ENCODE measurements around the gene PGS1. TPM values are rescaled to one million over a fixed set of nuclear protein-coding genes. Genes with fewer than 3 reads are reported as not detected.

PGS1 gene
- total RNA-seq, 1 experiment from 2014 or later = 42.5 TPM

DNA sequence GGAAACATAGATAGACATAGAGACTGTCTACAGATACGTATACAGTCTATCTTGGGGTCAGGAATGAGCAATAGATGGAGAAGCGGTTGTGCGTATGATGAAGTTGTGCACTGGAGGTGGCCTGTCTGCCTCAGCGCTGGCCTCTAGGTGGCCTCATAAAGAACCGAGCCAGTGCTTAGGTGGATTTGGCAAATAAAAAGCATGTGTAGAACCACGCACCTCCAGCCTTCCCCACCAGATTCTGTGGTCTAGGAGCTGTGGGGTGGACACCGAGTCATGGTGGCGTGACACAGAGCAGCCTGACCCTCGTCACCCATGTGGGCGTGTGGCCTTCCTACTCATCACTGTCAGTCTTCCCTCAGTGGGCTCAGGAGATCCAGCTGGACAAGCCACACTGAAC, 34.0 kb downstream of the PGS1 start:
- Histone ChIP-seq H3K27me3 (replicated peaks; ENCODE audit: insufficient read depth, low read depth, low read length, poor library complexity) (no peaks in the 10 kb centered on the region), H3K4me1 (ENCODE audit: insufficient read depth, low read length, poor library complexity, severe bottlenecking) (no peaks in the 10 kb centered on the region), H3K4me3 (ENCODE audit: low read depth, low read length, poor library complexity, severe bottlenecking) (no peak overlapping the region), H3K36me3 (ENCODE audit: insufficient read depth, low read length, poor library complexity, severe bottlenecking) (peaks cover 11% of the 10 kb centered on the region), H3K27ac (ENCODE audit: low read depth, low read length, poor library complexity, severe bottlenecking) (no peak overlapping the region), H3K9me3 (ENCODE audit: low read depth, low read length, poor library complexity, severe bottlenecking) (no peaks in the 10 kb centered on the region)
- BruUV-seq (replicated peaks) = no TSS peak
- POLR2A ChIA-PET (ENCODE audit: low non-redundant PET) = no interaction called here
- no peak for TF ChIP-seq EZH2 (IDR thresholded peaks at IDR 0.05; ENCODE audit: borderline replicate concordance, low read depth, low read length, poor library complexity, severe bottlenecking)
- TF ChIP-seq, protein P1, sequence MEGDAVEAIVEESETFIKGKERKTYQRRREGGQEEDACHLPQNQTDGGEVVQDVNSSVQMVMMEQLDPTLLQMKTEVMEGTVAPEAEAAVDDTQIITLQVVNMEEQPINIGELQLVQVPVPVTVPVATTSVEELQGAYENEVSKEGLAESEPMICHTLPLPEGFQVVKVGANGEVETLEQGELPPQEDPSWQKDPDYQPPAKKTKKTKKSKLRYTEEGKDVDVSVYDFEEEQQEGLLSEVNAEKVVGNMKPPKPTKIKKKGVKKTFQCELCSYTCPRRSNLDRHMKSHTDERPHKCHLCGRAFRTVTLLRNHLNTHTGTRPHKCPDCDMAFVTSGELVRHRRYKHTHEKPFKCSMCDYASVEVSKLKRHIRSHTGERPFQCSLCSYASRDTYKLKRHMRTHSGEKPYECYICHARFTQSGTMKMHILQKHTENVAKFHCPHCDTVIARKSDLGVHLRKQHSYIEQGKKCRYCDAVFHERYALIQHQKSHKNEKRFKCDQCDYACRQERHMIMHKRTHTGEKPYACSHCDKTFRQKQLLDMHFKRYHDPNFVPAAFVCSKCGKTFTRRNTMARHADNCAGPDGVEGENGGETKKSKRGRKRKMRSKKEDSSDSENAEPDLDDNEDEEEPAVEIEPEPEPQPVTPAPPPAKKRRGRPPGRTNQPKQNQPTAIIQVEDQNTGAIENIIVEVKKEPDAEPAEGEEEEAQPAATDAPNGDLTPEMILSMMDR (conservative IDR thresholded peaks at IDR 0.05; ENCODE audit: low read depth, low read length) = peak; percentile 50
- intact Hi-C loops (cut with micrococcal nuclease; ENCODE audit: unreplicated experiment) = no loop called here
- CTCF ChIA-PET = interaction anchor here (0.7 kb wide), 1 partner anchor 115 kb away, joined by 4 read pairs; no protein-coding TSS in a partner anchor
- no peak for DNase-seq (ENCODE audit: low spot score)

- Histone ChIP-seq H3K27ac (ENCODE audit: low read depth, low read length, poor library complexity, severe bottlenecking) (peak overlapping the region; percentile 30), H3K36me3 (ENCODE audit: insufficient read depth, low read length, poor library complexity, severe bottlenecking) (peaks cover 14% of the 10 kb centered on the region), H3K9me3 (ENCODE audit: low read depth, low read length, poor library complexity, severe bottlenecking) (no peaks in the 10 kb centered on the region), H3K4me1 (ENCODE audit: insufficient read depth, low read length, poor library complexity, severe bottlenecking) (no peaks in the 10 kb centered on the region), H3K27me3 (replicated peaks; ENCODE audit: insufficient read depth, low read depth, low read length, poor library complexity) (no peaks in the 10 kb centered on the region), H3K4me3 (ENCODE audit: low read depth, low read length, poor library complexity, severe bottlenecking) (no peak overlapping the region)
- BruUV-seq (replicated peaks) = no TSS peak
- no peak for TF ChIP-seq EZH2 (IDR thresholded peaks at IDR 0.05; ENCODE audit: borderline replicate concordance, low read depth, low read length, poor library complexity, severe bottlenecking)
- TF ChIP-seq, protein P1 (conservative IDR thresholded peaks at IDR 0.05; ENCODE audit: low read depth, low read length) = no peak
- POLR2A ChIA-PET (ENCODE audit: low non-redundant PET) = no interaction called here
- CTCF ChIA-PET = no interaction called here
- no peak for DNase-seq (ENCODE audit: low spot score)
- intact Hi-C loops (cut with micrococcal nuclease; ENCODE audit: unreplicated experiment) = no loop called here
Measured at GRCh38 chr17:78414178-78415162, 36.0 kb downstream of the PGS1 start.

DNA sequence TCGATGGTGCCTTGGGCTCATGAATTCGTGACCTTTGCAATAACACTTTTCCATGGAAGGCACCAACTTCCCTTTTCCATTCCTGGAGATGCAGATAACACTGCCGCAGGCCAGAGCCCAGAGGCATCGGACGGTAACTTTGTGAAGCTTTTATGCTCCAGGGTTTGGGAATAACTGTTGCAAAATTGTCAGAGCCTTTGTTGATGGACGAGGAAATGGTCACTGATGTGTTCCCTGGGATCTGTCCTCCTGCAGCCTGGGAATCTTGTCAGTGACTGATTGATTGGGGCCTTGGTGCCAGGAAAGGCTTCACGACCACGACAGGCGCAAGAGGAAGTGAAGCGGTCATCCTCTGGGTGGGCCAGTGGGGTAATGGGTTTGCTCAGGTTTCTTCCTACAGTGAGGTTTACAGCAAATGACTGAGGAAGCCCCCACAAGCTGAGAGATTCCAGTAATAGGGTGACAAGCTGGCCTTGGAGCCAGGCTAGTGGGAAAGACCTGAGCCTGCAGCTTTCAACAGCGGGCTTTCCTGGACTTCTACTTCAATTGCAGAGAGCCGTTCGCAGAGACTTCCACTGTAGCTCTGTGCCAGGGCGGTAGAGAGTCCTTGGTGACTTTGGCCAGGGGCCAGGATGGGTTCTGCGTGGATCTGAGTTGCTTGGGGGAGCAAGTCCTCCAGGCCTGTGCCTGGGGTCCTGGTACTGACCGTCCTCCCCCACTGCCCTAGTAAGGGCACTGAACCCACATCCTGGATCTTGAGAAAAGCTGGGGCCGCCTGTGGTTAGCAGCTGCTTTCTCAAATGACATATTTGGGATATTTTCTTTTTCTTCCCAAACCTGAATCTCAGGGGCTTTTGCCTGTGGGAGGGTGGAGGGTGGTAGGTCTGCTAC, 37.6 kb downstream of the PGS1 start:
- CTCF ChIA-PET = no interaction called here
- DNase-seq (ENCODE audit: low spot score) = no peak
- Histone ChIP-seq H3K36me3 (ENCODE audit: insufficient read depth, low read length, poor library complexity, severe bottlenecking) (peaks cover 26% of the 10 kb centered on the region), H3K9me3 (ENCODE audit: low read depth, low read length, poor library complexity, severe bottlenecking) (no peaks in the 10 kb centered on the region), H3K27me3 (replicated peaks; ENCODE audit: insufficient read depth, low read depth, low read length, poor library complexity) (no peaks in the 10 kb centered on the region), H3K4me3 (ENCODE audit: low read depth, low read length, poor library complexity, severe bottlenecking) (no peak overlapping the region), H3K4me1 (ENCODE audit: insufficient read depth, low read length, poor library complexity, severe bottlenecking) (no peaks in the 10 kb centered on the region), H3K27ac (ENCODE audit: low read depth, low read length, poor library complexity, severe bottlenecking) (no peak overlapping the region)
- POLR2A ChIA-PET (ENCODE audit: low non-redundant PET) = no interaction called here
- intact Hi-C loops (cut with micrococcal nuclease; ENCODE audit: unreplicated experiment) = no loop called here
- TF ChIP-seq, protein P1 (conservative IDR thresholded peaks at IDR 0.05; ENCODE audit: low read depth, low read length) = no peak
- no peak for TF ChIP-seq EZH2 (IDR thresholded peaks at IDR 0.05; ENCODE audit: borderline replicate concordance, low read depth, low read length, poor library complexity, severe bottlenecking)
- BruUV-seq (replicated peaks) = no TSS peak
